PC-3 (cell line): ENCODE results near the gene PTHLH. TPM values are rescaled to one million over a fixed set of nuclear protein-coding genes. Genes with fewer than 3 reads are reported as not detected.

Experiments
- ATAC-seq: fragments of 200-7000 bp; cut with Tn5 transposase; 2 replicates; pipeline ENCODE4 v1.9.1; 2020; ENCODE audit warnings: mild to moderate bottlenecking, moderate library complexity
- BruUV-seq: library from RNA; stranded (reverse); fragments of 400-500 nt; replicated peaks from 2 replicates; lab custom pipeline; 2021; lab: Mats Ljungman, UMichigan
- CTCF ChIA-PET: fragments of 300-600 bp; sonication (Branson Sonifier 250); formaldehyde crosslinking; loops from one replicate; lab custom pipeline; 2022; ENCODE audit warnings: antibody characterized with exemption; lab: Charles Lee
- POLR2A ChIA-PET: fragments of 300-600 bp; sonication (Branson Sonifier 250); formaldehyde crosslinking; loops from one replicate; lab custom pipeline; 2022; ENCODE audit warnings: antibody characterized with exemption; ENCODE audit not compliant: unreplicated experiment; lab: Charles Lee
- DNase-seq: peaks from one replicate; pipeline ENCODE4 v3.0.0-alpha.2; 2015
- H2AFZ ChIP-seq: fragments of 300-600 bp; sonication (generic); 2 replicates; pipeline ENCODE4 v1.6.0; 2016; ENCODE audit warnings: antibody characterized with exemption, low read length
- H3F3A ChIP-seq: fragments of 300-600 bp; sonication (generic); one replicate; pipeline ENCODE4 v1.6.0; 2017; ENCODE audit warnings: antibody characterized with exemption, low read length, control low read depth, mild to moderate bottlenecking; ENCODE audit not compliant: unreplicated experiment
- H3K27ac ChIP-seq: fragments of 300-600 bp; sonication (generic); 2 replicates; pipeline ENCODE4 v1.5.1; 2016; ENCODE audit warnings: mild to moderate bottlenecking, low read length
- H3K27me3 ChIP-seq: fragments of 300-600 bp; sonication (generic); 2 replicates; pipeline ENCODE4 v1.6.1; 2016; ENCODE audit warnings: low read length, mixed read lengths
- H3K36me3 ChIP-seq: fragments of 300-600 bp; sonication (generic); 2 replicates; pipeline ENCODE4 v1.6.1; 2016; ENCODE audit warnings: low read depth, mixed run types, low read length, mixed read lengths
- H3K4me1 ChIP-seq: fragments of 300-600 bp; sonication (generic); 2 replicates; pipeline ENCODE4 v1.5.1; 2016; ENCODE audit warnings: low read length; ENCODE audit not compliant: insufficient read depth
- H3K4me2 ChIP-seq: fragments of 300-600 bp; sonication (generic); 2 replicates; pipeline ENCODE4 v1.6.0; 2016; ENCODE audit warnings: low read length
- H3K4me3 ChIP-seq: fragments of 300-600 bp; sonication (generic); 2 replicates; pipeline ENCODE4 v1.5.1; 2016; ENCODE audit warnings: mild to moderate bottlenecking, low read length, mixed read lengths
- H3K79me2 ChIP-seq: fragments of 300-600 bp; sonication (generic); 2 replicates; pipeline ENCODE4 v1.6.1; 2017; ENCODE audit warnings: low read length, mixed read lengths
- H3K9ac ChIP-seq: fragments of 300-600 bp; sonication (generic); 2 replicates; pipeline ENCODE4 v1.6.0; 2016; ENCODE audit warnings: mild to moderate bottlenecking, low read length
- H3K9me2 ChIP-seq: fragments of 300-600 bp; sonication (generic); replicated peaks from 2 replicates; pipeline ENCODE4 v1.6.1; 2016; ENCODE audit warnings: mixed run types, low read length, mixed read lengths
- H3K9me3 ChIP-seq: fragments of 300-600 bp; sonication (generic); 2 replicates; pipeline ENCODE4 v1.6.1; 2016; ENCODE audit warnings: low read length, mixed read lengths
- H4K20me1 ChIP-seq: fragments of 300-600 bp; sonication (generic); 2 replicates; pipeline ENCODE4 v1.6.1; 2016; ENCODE audit warnings: low read length, mixed read lengths
- EZH2 ChIP-seq: fragments of 300-600 bp; sonication (generic); IDR thresholded peaks from one replicate; pipeline ENCODE4 v1.6.1; 2017; ENCODE audit warnings: antibody characterized with exemption, mild to moderate bottlenecking, low read length; ENCODE audit not compliant: unreplicated experiment
- EZH2phosphoT487 ChIP-seq: fragments of 300-600 bp; sonication (generic); IDR thresholded peaks from 2 replicates; pipeline ENCODE4 v1.6.1; 2018; ENCODE audit warnings: mild to moderate bottlenecking, antibody characterized with exemption, low read length, borderline replicate concordance
- intact Hi-C: fragments of 100-400 bp; cut with micrococcal nuclease; formaldehyde crosslinking; loops from 2 replicates; pipeline ENCODE4 v1.9.0; 2023
- total RNA-seq: library from RNA; depleted of rRNA; stranded (reverse); fragments of >200 nt; gene quantifications from 2 replicates; pipeline ENCODE4 v1.2.3, GENCODE V29; 2014
- TF ChIP-seq, protein P1 (sequence below): fragments of 300-600 bp; sonication (generic); conservative IDR thresholded peaks from 2 replicates; pipeline ENCODE4 v1.5.1; 2017; ENCODE audit warnings: antibody characterized with exemption, low read depth, mild to moderate bottlenecking, low read length

The PTHLH gene
- total RNA-seq, 1 experiment from 2014 or later, result 383 TPM

DNA sequence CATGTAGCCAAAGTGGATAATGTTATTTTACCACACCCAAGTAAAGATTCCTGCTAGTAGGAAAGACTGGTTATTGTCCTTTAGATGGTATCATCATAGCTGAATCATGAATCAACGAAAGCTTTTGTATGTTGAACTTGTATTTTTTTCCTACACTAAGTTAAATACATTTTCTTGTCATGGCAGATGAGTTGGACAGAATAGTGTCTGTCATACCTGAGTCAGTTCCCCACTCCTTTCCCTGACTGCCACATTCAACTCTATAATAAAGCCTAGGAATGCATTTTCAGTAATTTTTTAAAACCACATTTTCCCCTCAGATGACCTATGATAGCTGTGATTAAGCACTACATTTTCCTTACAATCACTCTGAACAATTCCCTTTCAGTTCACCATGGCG is 9.3 kb upstream of the PTHLH start:
- CTCF ChIA-PET, result interaction anchor here (1.0 to 1.8 kb wide), 5 partner anchors 9 to 891 kb away, joined by 3 to 15 read pairs (median 4); partner anchors contain the start of gene PTHLH
- peak overlapping the region; percentile 55 for H3K4me2 ChIP-seq
- H4K20me1 ChIP-seq, result no peaks in the 10 kb centered on the region
- intact Hi-C loops, result loop anchor here (1.0 to 10.0 kb wide), 8 partner anchors 11 to 1263 kb away; no protein-coding TSS in a partner anchor
- H3K4me1 ChIP-seq, result peaks cover 48% of the 10 kb centered on the region
- no peaks in the 10 kb centered on the region for H3K36me3 ChIP-seq
- ATAC-seq, result peak; percentile 91
- no peaks in the 10 kb centered on the region for H3K27me3 ChIP-seq
- H3F3A ChIP-seq, result peaks cover 29% of the 10 kb centered on the region
- no peaks in the 10 kb centered on the region for H3K79me2 ChIP-seq
- no peaks in the 10 kb centered on the region for H3K9me3 ChIP-seq
- H3K9ac ChIP-seq, result peak overlapping the region; percentile 68
- no peak overlapping the region for H2AFZ ChIP-seq
- TF ChIP-seq, protein P1, sequence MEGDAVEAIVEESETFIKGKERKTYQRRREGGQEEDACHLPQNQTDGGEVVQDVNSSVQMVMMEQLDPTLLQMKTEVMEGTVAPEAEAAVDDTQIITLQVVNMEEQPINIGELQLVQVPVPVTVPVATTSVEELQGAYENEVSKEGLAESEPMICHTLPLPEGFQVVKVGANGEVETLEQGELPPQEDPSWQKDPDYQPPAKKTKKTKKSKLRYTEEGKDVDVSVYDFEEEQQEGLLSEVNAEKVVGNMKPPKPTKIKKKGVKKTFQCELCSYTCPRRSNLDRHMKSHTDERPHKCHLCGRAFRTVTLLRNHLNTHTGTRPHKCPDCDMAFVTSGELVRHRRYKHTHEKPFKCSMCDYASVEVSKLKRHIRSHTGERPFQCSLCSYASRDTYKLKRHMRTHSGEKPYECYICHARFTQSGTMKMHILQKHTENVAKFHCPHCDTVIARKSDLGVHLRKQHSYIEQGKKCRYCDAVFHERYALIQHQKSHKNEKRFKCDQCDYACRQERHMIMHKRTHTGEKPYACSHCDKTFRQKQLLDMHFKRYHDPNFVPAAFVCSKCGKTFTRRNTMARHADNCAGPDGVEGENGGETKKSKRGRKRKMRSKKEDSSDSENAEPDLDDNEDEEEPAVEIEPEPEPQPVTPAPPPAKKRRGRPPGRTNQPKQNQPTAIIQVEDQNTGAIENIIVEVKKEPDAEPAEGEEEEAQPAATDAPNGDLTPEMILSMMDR, result no peak
- TF ChIP-seq EZH2 (no peak), EZH2phosphoT487 (no peak)
- POLR2A ChIA-PET, result interaction anchor here (0.5 to 1.4 kb wide), 4 partner anchors 11 to 178 kb away, joined by 3 to 33 read pairs (median 18); no protein-coding TSS in a partner anchor
- peak; percentile 100 for DNase-seq
- H3K9me2 ChIP-seq, result no peaks in the 10 kb centered on the region
- no TSS peak for BruUV-seq
- peak overlapping the region; percentile 11; the same call in 1 of the 2 replicates for H3K4me3 ChIP-seq
- peak overlapping the region; percentile 73 for H3K27ac ChIP-seq

DNA sequence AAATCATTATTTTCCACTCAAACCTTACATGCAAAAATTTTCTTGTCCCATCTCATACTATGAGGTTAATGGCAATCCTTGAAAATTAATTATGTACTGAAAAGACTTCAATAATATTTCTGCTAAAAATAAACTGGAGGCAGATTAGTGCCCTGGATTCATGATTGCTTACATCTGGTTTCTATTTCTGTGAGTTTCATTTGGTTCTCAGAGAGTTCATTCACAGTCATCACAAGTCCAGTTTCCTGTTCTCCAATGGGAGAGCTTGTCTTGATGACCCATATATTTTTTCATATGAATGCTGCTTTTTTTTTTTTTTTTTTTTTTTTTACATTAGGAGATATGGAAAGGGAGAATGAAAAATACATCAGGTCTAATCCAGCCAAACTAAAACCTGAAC is 6.6 kb upstream of the PTHLH start:
- Histone ChIP-seq H3K27ac (no peak overlapping the region), H3K4me1 (peaks cover 64% of the 10 kb centered on the region), H3K36me3 (no peaks in the 10 kb centered on the region), H2AFZ (no peak overlapping the region), H3K27me3 (no peaks in the 10 kb centered on the region), H3K9me2 (no peaks in the 10 kb centered on the region), H3K79me2 (peaks cover 5% of the 10 kb centered on the region; the same call in 1 of the 2 replicates), H3K4me2 (no peak overlapping the region), H3K9ac (no peak overlapping the region), H3K9me3 (no peaks in the 10 kb centered on the region), H3K4me3 (no peak overlapping the region), H4K20me1 (no peaks in the 10 kb centered on the region), H3F3A (peaks cover 28% of the 10 kb centered on the region)
- DNase-seq (peak; percentile 10), ATAC-seq (no peak)
- TF ChIP-seq, protein P1, result no peak
- TF ChIP-seq EZH2phosphoT487 (no peak), EZH2 (no peak)
- ChIA-PET CTCF (interaction anchor here (0.5 to 1.3 kb wide), 3 partner anchors 9 to 1978 kb away, joined by 4 to 7 read pairs (median 6); no protein-coding TSS in a partner anchor), POLR2A (interaction anchor here (0.6 kb wide), 1 partner anchor 48 kb away, joined by 3 read pairs; no protein-coding TSS in a partner anchor)
- BruUV-seq, result no TSS peak
- intact Hi-C loops, result no loop called here
